Fibroblast of skin of right quadriceps (primary cell): Measurements from ENCODE around the gene PRR4.

Experiments
- DNase-seq: peaks from one replicate; pipeline ENCODE4 v3.0.0-alpha.2; 2013

PRR4 gene

GRCh38 chr12:10849425-10849878 lies at the start of gene PRR4:
Gene PRR4 (minus strand): TSS chr12:10849475. CDS start chr12:10849437, 38 bp downstream.
- DNase-seq: no peak

- no peak for DNase-seq
These were observed 47.6 kb upstream of the PRR4 start for GRCh38 chr12:10896854-10897253.

GRCh38 chr12:10891937-10892336 lies 42.7 kb upstream of the PRR4 start:
- DNase-seq: no peak

GRCh38 chr12:10889226-10889625 lies 40.0 kb upstream of the PRR4 start:
- DNase-seq: no peak

- no peak for DNase-seq
These were observed 34.9 kb upstream of the PRR4 start, which contains the start of gene PRH1 for GRCh38 chr12:10884086-10884725. Gene PRH1 (minus strand): TSS chr12:10884255. CDS start chr12:10884217, 38 bp downstream.

GRCh38 chr12:10873378-10873777 lies 24.1 kb upstream of the PRR4 start:
- DNase-seq: peak; percentile 14

GRCh38 chr12:10867381-10867780 lies 18.1 kb upstream of the PRR4 start:
- DNase-seq: no peak

- no peak for DNase-seq
These were observed 14.4 kb upstream of the PRR4 start for GRCh38 chr12:10863512-10864218.

- peak; percentile 3 for DNase-seq
These were observed 12.1 kb upstream of the PRR4 start for GRCh38 chr12:10861366-10861765.

- no peak for DNase-seq
These were observed 6.5 kb upstream of the PRR4 start for GRCh38 chr12:10855807-10856206.

- DNase-seq: no peak
These were observed 4.5 kb upstream of the PRR4 start for GRCh38 chr12:10853776-10854175.

- no peak for DNase-seq
These were observed 2.1 kb upstream of the PRR4 start for GRCh38 chr12:10851243-10851858.

GRCh38 chr12:10847744-10848143 lies 1.5 kb downstream of the PRR4 start:
- no peak for DNase-seq

GRCh38 chr12:10842862-10843261 lies 6.4 kb downstream of the PRR4 start:
- DNase-seq: no peak

GRCh38 chr12:10838461-10838860 lies 10.8 kb downstream of the PRR4 start:
- no peak for DNase-seq

- DNase-seq: peak; percentile 7
These were observed 19.3 kb downstream of the PRR4 start for GRCh38 chr12:10829994-10830393.

- DNase-seq: no peak
These were observed 23.0 kb downstream of the PRR4 start, which contains the start of gene TAS2R10 for GRCh38 chr12:10826258-10826657. Gene TAS2R10 (minus strand): TSS chr12:10826358. CDS start chr12:10826269, 89 bp downstream.

GRCh38 chr12:10824957-10825356 lies 24.3 kb downstream of the PRR4 start:
- no peak for DNase-seq

- DNase-seq: no peak
These were observed 37.3 kb downstream of the PRR4 start for GRCh38 chr12:10811883-10812536.

GRCh38 chr12:10810068-10810467 lies 39.2 kb downstream of the PRR4 start, which contains the start of gene TAS2R9:
Gene TAS2R9 (minus strand): TSS chr12:10810168. CDS start chr12:10810075, 93 bp downstream.
- no peak for DNase-seq

- no peak for DNase-seq
These were observed 42.1 kb downstream of the PRR4 start, which contains the start of gene TAS2R8 for GRCh38 chr12:10807186-10807585. Gene TAS2R8 (minus strand): TSS chr12:10807286. CDS start chr12:10806980, 306 bp downstream.

GRCh38 chr12:10802587-10802986 lies 46.7 kb downstream of the PRR4 start, which contains the start of gene TAS2R7:
Gene TAS2R7 (minus strand): TSS chr12:10802627. CDS start chr12:10802570, 57 bp downstream.
- no peak for DNase-seq

GRCh38 chr12:10801741-10802140 lies 47.5 kb downstream of the PRR4 start:
- DNase-seq: no peak
